K562 (cell line): ENCODE measurements around the gene CSTPP1. TPM values are rescaled to one million over a fixed set of nuclear protein-coding genes. Genes with fewer than 3 reads are reported as not detected.
A peak's percentile ranks its signal among the peaks of the same experiment; 100 is the strongest.

Experiments used
- ATAC-seq: fragments of 200-7000 bp; cut with Tn5 transposase; 3 replicates; pipeline ENCODE4 v1.9.1; 2020; ENCODE audit warnings: moderate library complexity
- BruUV-seq: library from RNA; stranded (reverse); fragments of 400-500 nt; replicated peaks from 2 replicates; lab custom pipeline; 2021; lab: Mats Ljungman, UMichigan
- CTCF ChIA-PET: fragments of 300-600 bp; formaldehyde crosslinking; extraction: SDS; loops from one replicate; lab custom pipeline; 2021; ENCODE audit warnings: low intra/inter-chr PET ratio; lab: Yijun Ruan, JAX
- POLR2A ChIA-PET: fragments of 300-600, 350-650 bp; sonication (Branson Sonifier 250); formaldehyde crosslinking; extraction: SDS; loops from one replicate; lab custom pipeline; 2021; ENCODE audit warnings: antibody characterized with exemption, inconsistent platforms; lab: Yijun Ruan, JAX
- DNase-seq, 4 experiments: peaks; one replicate each; pipeline versions ENCODE4 v3.0.0 to v3.0.0-alpha.2; 2011 to 2018; ENCODE audit warnings: low spot score in 3 of 4, mixed read lengths in 3 of 4; ENCODE audit errors: extremely low read depth in 1 of 4
- FAIRE-seq: peaks from 2 replicates; lab custom pipeline; 2011; peaks lifted over from hg19 to GRCh38; lab: Jason Lieb, UNC
- H2AFZ ChIP-seq: 2 replicates; pipeline ENCODE4 v1.6.0; 2011; ENCODE audit warnings: low read depth, low read length, control low read depth, inconsistent platforms
- H3K27ac ChIP-seq: fragments of 200-600 bp; 3 replicates; pipeline ENCODE4 v1.8.0; 2011; ENCODE audit warnings: low read depth, mild to moderate bottlenecking, control low read depth, inconsistent platforms, low read length, moderate library complexity, mixed read lengths; ENCODE audit errors: extremely low read depth
- H3K27me3 ChIP-seq, 2 experiments: fragments of 300-600 bp in 1 of 2; 2 replicates in 1 of 2; 3 replicates in 1 of 2; pipeline versions ENCODE4 v1.6.0 to v1.8.0; 2011; ENCODE audit warnings: inconsistent platforms in 2 of 2, low read length in 2 of 2, mild to moderate bottlenecking in 1 of 2, mixed read lengths in 1 of 2, moderate library complexity in 1 of 2; ENCODE audit not compliant: control insufficient read depth in 2 of 2, insufficient read depth in 2 of 2
- H3K36me3 ChIP-seq: fragments of 300-600 bp; 3 replicates; pipeline ENCODE4 v1.8.0; 2011; ENCODE audit warnings: mild to moderate bottlenecking, low read length, inconsistent platforms; ENCODE audit not compliant: control insufficient read depth, insufficient read depth
- H3K4me1 ChIP-seq, 2 experiments: fragments of 200-600 bp in 1 of 2; replicated peaks in 1 of 2; 2 replicates in 1 of 2; 3 replicates in 1 of 2; pipeline versions ENCODE4 v1.5.1 to v1.8.0; 2011; ENCODE audit warnings: inconsistent platforms in 2 of 2, low read length in 2 of 2, mild to moderate bottlenecking in 1 of 2, mixed read lengths in 1 of 2, moderate library complexity in 1 of 2; ENCODE audit not compliant: control insufficient read depth in 2 of 2, insufficient read depth in 2 of 2
- H3K4me2 ChIP-seq: 2 replicates; pipeline ENCODE4 v1.6.1; 2011; ENCODE audit warnings: low read length, control low read depth, inconsistent platforms, mixed read lengths; ENCODE audit not compliant: insufficient read depth
- H3K4me3 ChIP-seq: fragments of 200-600 bp; sonication (generic), shearing (Covaris generic); 2 replicates; pipeline ENCODE4 v1.5.1; 2016; ENCODE audit warnings: control low read depth, inconsistent platforms
- H3K79me2 ChIP-seq: fragments of 200-600 bp; 3 replicates; pipeline ENCODE4 v1.8.0; 2011; ENCODE audit warnings: low read length, inconsistent platforms; ENCODE audit not compliant: control insufficient read depth, insufficient read depth
- H3K9ac ChIP-seq, 2 experiments: 2 replicates each; pipeline versions ENCODE4 v1.6.0 to v1.6.1; 2011; ENCODE audit warnings: low read depth in 2 of 2, low read length in 2 of 2, control low read depth in 1 of 2, inconsistent platforms in 1 of 2, mild to moderate bottlenecking in 1 of 2, mixed read lengths in 1 of 2; ENCODE audit not compliant: insufficient read depth in 1 of 2
- H3K9me1 ChIP-seq: one replicate; pipeline ENCODE4 v1.6.0; 2011; ENCODE audit warnings: inconsistent platforms, mild to moderate bottlenecking, low read length, moderate library complexity; ENCODE audit not compliant: control insufficient read depth, insufficient read depth
- H3K9me3 ChIP-seq: replicated peaks from 2 replicates; pipeline ENCODE4 v1.5.1; 2011; ENCODE audit warnings: low read depth, low read length, inconsistent platforms; ENCODE audit not compliant: control insufficient read depth, insufficient read depth
- H4K20me1 ChIP-seq: replicated peaks from 2 replicates; pipeline ENCODE4 v1.6.1; 2011; ENCODE audit warnings: low read length, inconsistent platforms, mixed read lengths; ENCODE audit not compliant: control insufficient read depth, insufficient read depth
- BCL6 ChIP-seq: fragments of 250-450 bp; sonication (Bioruptor Pico); IDR thresholded peaks from 2 replicates; pipeline ENCODE4 v1.4.0; 2020
- EGR1 ChIP-seq: fragments of 450-650 bp; conservative IDR thresholded peaks from 2 replicates; pipeline ENCODE4 v1.6.1; 2017; ENCODE audit warnings: mild to moderate bottlenecking
- ESRRA ChIP-seq: fragments of 450-650 bp; IDR thresholded peaks from 2 replicates; pipeline ENCODE4 v1.6.1; 2014; ENCODE audit warnings: low read depth, mild to moderate bottlenecking, moderate library complexity, borderline replicate concordance
- HLTF ChIP-seq: fragments of 450-650 bp; IDR thresholded peaks from 2 replicates; pipeline ENCODE4 v1.6.1; 2016
- SRSF3 ChIP-seq: fragments of 200-400 bp; formaldehyde crosslinking; IDR thresholded peaks from 2 replicates; pipeline ENCODE4 v1.6.1; 2016; ENCODE audit warnings: mild to moderate bottlenecking, low read length, moderate library complexity; ENCODE audit not compliant: insufficient read depth
- STAT5A ChIP-seq: IDR thresholded peaks from 2 replicates; pipeline ENCODE4 v1.6.1; 2012; ENCODE audit warnings: low read length, inconsistent platforms, borderline replicate concordance
- ZNF408 ChIP-seq: fragments of 250-450 bp; sonication (Bioruptor Pico); IDR thresholded peaks from 2 replicates; pipeline ENCODE4 v1.4.0; 2020; ENCODE audit warnings: low read depth, mild to moderate bottlenecking, moderate library complexity
- ZNF766 ChIP-seq: fragments of 200-800 bp; sonication (Bioruptor generic); conservative IDR thresholded peaks from 2 replicates; pipeline ENCODE4 v1.6.1; 2016; ENCODE audit warnings: missing genetic modification characterization, missing compliant biosample characterization
- ZNF778 ChIP-seq: fragments of 450-650 bp; formaldehyde crosslinking; IDR thresholded peaks from 2 replicates; pipeline ENCODE4 v1.4.0; 2020; ENCODE audit warnings: mild to moderate bottlenecking, moderate library complexity
- WGBS: fragments of 100-300 bp; shearing (Covaris generic); methylation state at CpG from one replicate; pipeline ENCODE4 v1.1.6; 2016; ENCODE audit warnings: low coverage, mixed read lengths; ENCODE audit not compliant: insufficient coverage; ENCODE audit errors: missing lambda C conversion rate; 5-methylcytosine and 5-hydroxymethylcytosine counted together
- in situ Hi-C: fragments of 300-500 bp; cut with MboI; formaldehyde crosslinking; loops from 4 replicates; pipeline ENCODE4 v1.15.0; 2018; ENCODE audit warnings: inconsistent platforms, mixed read lengths
- intact Hi-C: fragments of 100-400 bp; cut with micrococcal nuclease; formaldehyde crosslinking; loops from 2 replicates; pipeline ENCODE4 v1.14.2; 2022
- polyA plus RNA-seq, 8 experiments: library from polyadenylated mRNA; depleted of rRNA in 4 of 8; stranded (reverse) in 5 of 8; unstranded in 3 of 8; fragments of >200 nt; fragmentation: Nextera tagmentation in 2 of 8; fragmentation: Illumina TruSeq in 1 of 8; extraction: Ambion mirVana in 2 of 8; extraction: Trizol in 1 of 8; gene quantifications; 2 replicates each; pipeline versions ENCODE4 v1.2.1 to v1.2.3, GENCODE V29; 2011 to 2014; ENCODE audit warnings: inconsistent platforms in 1 of 8, missing spikeins in 1 of 8
- total RNA-seq, 7 experiments: library from RNA; depleted of rRNA in 6 of 7; stranded (reverse); fragments of >200 nt in 6 of 7; fragmentation: Illumina TruSeq in 2 of 7; extraction: Trizol in 2 of 7; gene quantifications; 2 replicates each; pipeline versions ENCODE4 v1.2.1 to v1.2.3, GENCODE V29; 2011 to 2021; ENCODE audit warnings: low replicate concordance in 1 of 7
- TF ChIP-seq, protein P1 (sequence below): fragments of 450-650 bp; formaldehyde crosslinking; IDR thresholded peaks from 2 replicates; pipeline ENCODE4 v1.4.0; 2022; ENCODE audit warnings: missing genetic modification characterization
- TF ChIP-seq, protein P2 (sequence below): fragments of 450-650 bp; formaldehyde crosslinking; conservative IDR thresholded peaks from 2 replicates; pipeline ENCODE4 v1.4.0; 2022; ENCODE audit warnings: mild to moderate bottlenecking, missing genetic modification characterization

CSTPP1 gene
- total and polyA plus RNA-seq, 9 of the 15 experiments (the other 6 are each of a cell fraction or from before 2014, with no cell fraction given): 6.5 to 17.8 (median 9.2) TPM

DNA sequence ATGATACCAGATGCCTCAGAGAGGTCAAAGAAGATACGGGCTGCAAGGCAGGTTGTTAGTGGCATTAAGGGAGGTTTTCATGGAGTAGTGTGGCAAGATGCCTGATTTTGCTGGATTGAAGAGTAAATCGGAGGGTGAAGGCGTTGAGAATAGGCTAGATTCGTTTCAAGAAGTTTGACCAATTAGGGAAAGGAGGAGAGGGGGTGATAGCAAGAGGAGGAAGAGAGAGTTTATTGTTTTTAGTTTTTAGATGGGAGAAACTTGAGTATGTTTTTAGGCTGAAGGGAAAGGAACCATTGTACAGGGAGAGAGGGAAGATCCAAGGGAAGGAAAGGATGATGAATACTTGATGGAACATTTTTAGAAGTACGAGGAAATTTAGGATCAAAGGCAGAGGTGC, 16.5 kb downstream of the CSTPP1 start:
- no peaks in the 10 kb centered on the region for H3K27me3 ChIP-seq
- H3K4me3 ChIP-seq: no peak overlapping the region
- H2AFZ ChIP-seq: peak overlapping the region; percentile 15; the same call in 1 of the 2 replicates
- POLR2A ChIA-PET: interaction anchor here (1.2 to 1.4 kb wide), 2 partner anchors 11 to 17 kb away, joined by 4 read pairs; partner anchors contain the start of gene CSTPP1
- H3K9ac ChIP-seq: no peak overlapping the region
- in situ Hi-C loops: no loop called here
- BruUV-seq: no TSS peak
- no peak overlapping the region; the same call in 1 of the 2 replicates for H3K4me2 ChIP-seq
- 43% methylated on average over 5 of the region's 5 CpGs for WGBS
- no peaks in the 10 kb centered on the region for H3K36me3 ChIP-seq
- H3K79me2 ChIP-seq: no peaks in the 10 kb centered on the region
- H3K9me3 ChIP-seq: no peaks in the 10 kb centered on the region
- no peaks in the 10 kb centered on the region for H3K9me1 ChIP-seq
- intact Hi-C loops: no loop called here
- FAIRE-seq (no peak), ATAC-seq (no peak), DNase-seq (no peak)
- H3K4me1 ChIP-seq: no peaks in the 10 kb centered on the region; a peak in 1 of 5 replicates
- no peak for TF ChIP-seq ZNF766 (CRISPR knock-in tag)
- no peak for TF ChIP-seq BCL6 (CRISPR knock-in tag)
- 0 out of 2 replicates have a peak, but pooled peaks have one; percentile 54 for TF ChIP-seq HLTF
- no peak for TF ChIP-seq SRSF3
- TF ChIP-seq, protein P1, sequence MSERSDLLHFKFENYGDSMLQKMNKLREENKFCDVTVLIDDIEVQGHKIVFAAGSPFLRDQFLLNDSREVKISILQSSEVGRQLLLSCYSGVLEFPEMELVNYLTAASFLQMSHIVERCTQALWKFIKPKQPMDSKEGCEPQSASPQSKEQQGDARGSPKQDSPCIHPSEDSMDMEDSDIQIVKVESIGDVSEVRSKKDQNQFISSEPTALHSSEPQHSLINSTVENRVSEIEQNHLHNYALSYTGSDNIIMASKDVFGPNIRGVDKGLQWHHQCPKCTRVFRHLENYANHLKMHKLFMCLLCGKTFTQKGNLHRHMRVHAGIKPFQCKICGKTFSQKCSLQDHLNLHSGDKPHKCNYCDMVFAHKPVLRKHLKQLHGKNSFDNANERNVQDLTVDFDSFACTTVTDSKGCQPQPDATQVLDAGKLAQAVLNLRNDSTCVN: 0 out of 2 replicates have a peak, but pooled peaks have one; percentile 40
- no peak for TF ChIP-seq ESRRA
- TF ChIP-seq, protein P2, sequence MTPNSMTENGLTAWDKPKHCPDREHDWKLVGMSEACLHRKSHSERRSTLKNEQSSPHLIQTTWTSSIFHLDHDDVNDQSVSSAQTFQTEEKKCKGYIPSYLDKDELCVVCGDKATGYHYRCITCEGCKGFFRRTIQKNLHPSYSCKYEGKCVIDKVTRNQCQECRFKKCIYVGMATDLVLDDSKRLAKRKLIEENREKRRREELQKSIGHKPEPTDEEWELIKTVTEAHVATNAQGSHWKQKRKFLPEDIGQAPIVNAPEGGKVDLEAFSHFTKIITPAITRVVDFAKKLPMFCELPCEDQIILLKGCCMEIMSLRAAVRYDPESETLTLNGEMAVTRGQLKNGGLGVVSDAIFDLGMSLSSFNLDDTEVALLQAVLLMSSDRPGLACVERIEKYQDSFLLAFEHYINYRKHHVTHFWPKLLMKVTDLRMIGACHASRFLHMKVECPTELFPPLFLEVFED (CRISPR knock-in tag): 0 out of 2 replicates have a peak, but pooled peaks have one; percentile 37
- no peak for TF ChIP-seq STAT5A
- TF ChIP-seq ZNF408 (CRISPR knock-in tag): no peak
- TF ChIP-seq EGR1: no peak
- TF ChIP-seq ZNF778 (CRISPR knock-in tag): no peak
- CTCF ChIA-PET: no interaction called here
- no peaks in the 10 kb centered on the region for H4K20me1 ChIP-seq
- no peak overlapping the region for H3K27ac ChIP-seq
